Measurements from ENCODE around the gene CCR2.
"Not testable (repeated sequence)": the region's sequence is repeated elsewhere in the genome, so short reads cannot be mapped to it uniquely, and the experiment has no call there.

The CCR2 gene

GRCh38 chr3:46353647-46354410 is at the start of gene CCR2:
Gene CCR2, plus strand, starts transcription at chr3:46354111. Its CDS starts 3,417 bp downstream, at chr3:46357528.
- no peak for DNase-seq (ENCODE audit: low spot score)

GRCh38 chr3:46304739-46305138 is 49.2 kb upstream of the CCR2 start:
- DNase-seq (ENCODE audit: low spot score), result no peak

GRCh38 chr3:46312991-46313390 is 40.9 kb upstream of the CCR2 start:
- peak; percentile 30 for DNase-seq (ENCODE audit: low spot score)

- no peak for DNase-seq (ENCODE audit: low spot score)
Observed at GRCh38 chr3:46314517-46314916, 39.4 kb upstream of the CCR2 start.

- no peak for DNase-seq (ENCODE audit: low spot score)
Observed at GRCh38 chr3:46316206-46316605, 37.7 kb upstream of the CCR2 start.

GRCh38 chr3:46318207-46318927 is 35.5 kb upstream of the CCR2 start:
- no peak for DNase-seq (ENCODE audit: low spot score)

- DNase-seq (ENCODE audit: low spot score), result no peak
Observed at GRCh38 chr3:46321461-46322104, 32.3 kb upstream of the CCR2 start.

GRCh38 chr3:46324036-46324435 is 29.9 kb upstream of the CCR2 start:
- DNase-seq (ENCODE audit: low spot score), result no peak

- DNase-seq (ENCODE audit: low spot score), result no peak
Observed at GRCh38 chr3:46325645-46326300, 28.1 kb upstream of the CCR2 start.

- DNase-seq (ENCODE audit: low spot score), result not testable (repeated sequence)
Observed at GRCh38 chr3:46330676-46331075, 23.2 kb upstream of the CCR2 start.

GRCh38 chr3:46334741-46335478 is 19.0 kb upstream of the CCR2 start:
- DNase-seq (ENCODE audit: low spot score), result no peak

- DNase-seq (ENCODE audit: low spot score), result no peak
Observed at GRCh38 chr3:46335541-46335940, 18.4 kb upstream of the CCR2 start.

GRCh38 chr3:46337911-46338310 is 16.0 kb upstream of the CCR2 start:
- no peak for DNase-seq (ENCODE audit: low spot score)

GRCh38 chr3:46338840-46339239 is 15.1 kb upstream of the CCR2 start:
- no peak for DNase-seq (ENCODE audit: low spot score)

GRCh38 chr3:46344476-46344875 is 9.4 kb upstream of the CCR2 start:
- DNase-seq (ENCODE audit: low spot score), result no peak

- no peak for DNase-seq (ENCODE audit: low spot score)
Observed at GRCh38 chr3:46348823-46349482, 5.0 kb upstream of the CCR2 start.

GRCh38 chr3:46349484-46350261 is 4.2 kb upstream of the CCR2 start:
- DNase-seq (ENCODE audit: low spot score), result no peak

GRCh38 chr3:46350262-46350565 is 3.7 kb upstream of the CCR2 start:
- no peak for DNase-seq (ENCODE audit: low spot score)

- DNase-seq (ENCODE audit: low spot score), result no peak
Observed at GRCh38 chr3:46351646-46352045, 2.3 kb upstream of the CCR2 start.

- no peak for DNase-seq (ENCODE audit: low spot score)
Observed at GRCh38 chr3:46353090-46353489, 821 bp upstream of the CCR2 start.

- no peak for DNase-seq (ENCODE audit: low spot score)
Observed at GRCh38 chr3:46354478-46354877, 567 bp downstream of the CCR2 start.

Data from HuH-7.5 (cell line).